ENCODE data around the gene DHRSX.

The DHRSX gene

DNA sequence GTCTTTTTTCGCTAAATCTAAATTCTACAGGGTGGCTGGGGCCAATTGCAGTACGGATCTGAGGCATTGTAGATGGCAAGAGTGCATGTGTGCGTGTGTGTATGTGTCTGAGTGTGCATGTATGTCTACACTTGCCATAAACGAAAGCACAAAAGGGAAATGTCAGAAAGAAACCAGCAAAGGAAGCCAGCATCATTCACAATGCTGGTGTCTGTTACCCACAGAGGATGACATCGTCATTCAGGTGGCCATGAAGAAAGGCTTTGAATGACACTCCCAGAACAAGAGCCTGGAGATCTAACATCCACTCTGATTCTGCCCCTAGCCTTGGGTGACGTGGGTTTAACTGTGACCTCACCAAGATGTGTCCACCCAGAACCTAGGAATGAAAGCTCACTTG lies 124.6 kb downstream of the DHRSX start:
- TF ChIP-seq, protein P1, sequence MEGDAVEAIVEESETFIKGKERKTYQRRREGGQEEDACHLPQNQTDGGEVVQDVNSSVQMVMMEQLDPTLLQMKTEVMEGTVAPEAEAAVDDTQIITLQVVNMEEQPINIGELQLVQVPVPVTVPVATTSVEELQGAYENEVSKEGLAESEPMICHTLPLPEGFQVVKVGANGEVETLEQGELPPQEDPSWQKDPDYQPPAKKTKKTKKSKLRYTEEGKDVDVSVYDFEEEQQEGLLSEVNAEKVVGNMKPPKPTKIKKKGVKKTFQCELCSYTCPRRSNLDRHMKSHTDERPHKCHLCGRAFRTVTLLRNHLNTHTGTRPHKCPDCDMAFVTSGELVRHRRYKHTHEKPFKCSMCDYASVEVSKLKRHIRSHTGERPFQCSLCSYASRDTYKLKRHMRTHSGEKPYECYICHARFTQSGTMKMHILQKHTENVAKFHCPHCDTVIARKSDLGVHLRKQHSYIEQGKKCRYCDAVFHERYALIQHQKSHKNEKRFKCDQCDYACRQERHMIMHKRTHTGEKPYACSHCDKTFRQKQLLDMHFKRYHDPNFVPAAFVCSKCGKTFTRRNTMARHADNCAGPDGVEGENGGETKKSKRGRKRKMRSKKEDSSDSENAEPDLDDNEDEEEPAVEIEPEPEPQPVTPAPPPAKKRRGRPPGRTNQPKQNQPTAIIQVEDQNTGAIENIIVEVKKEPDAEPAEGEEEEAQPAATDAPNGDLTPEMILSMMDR (IDR thresholded peaks at IDR 0.05; ENCODE audit: insufficient read depth, low read length, poor library complexity, severe bottlenecking) = no peak
- Histone ChIP-seq H3K4me3 (replicated peaks; ENCODE audit: low read depth, low read length) (no peak overlapping the region), H3K27me3 (replicated peaks; ENCODE audit: control insufficient read depth, insufficient read depth, low read length) (no peaks in the 10 kb centered on the region), H3K36me3 (ENCODE audit: control insufficient read depth, insufficient read depth, low read length) (no peaks in the 10 kb centered on the region)
- DNase-seq (ENCODE audit: extremely low read depth, insufficient read length) = no peak

DNA sequence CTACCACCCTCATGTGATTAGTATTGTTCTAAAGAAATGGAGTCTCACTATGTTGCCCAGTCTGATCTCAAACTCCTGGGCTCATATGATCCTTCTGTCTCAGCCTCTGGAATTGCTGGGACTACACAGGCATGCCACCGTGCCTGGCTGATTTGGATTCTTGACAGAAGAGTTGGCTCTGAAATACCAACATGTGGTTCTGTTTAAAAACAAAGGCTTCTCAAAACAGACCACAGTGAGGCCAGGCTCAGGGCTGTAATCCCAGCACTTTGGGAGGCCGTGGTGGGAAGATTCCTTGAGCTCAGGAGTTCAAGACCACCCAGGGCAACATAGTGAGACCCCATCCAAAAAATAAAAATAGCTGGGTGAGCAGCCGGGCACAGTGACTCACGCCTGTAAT lies 126.7 kb downstream of the DHRSX start:
- Histone ChIP-seq H3K27me3 (replicated peaks; ENCODE audit: control insufficient read depth, insufficient read depth, low read length) (no peaks in the 10 kb centered on the region), H3K4me3 (replicated peaks; ENCODE audit: low read depth, low read length) (no peak overlapping the region), H3K36me3 (ENCODE audit: control insufficient read depth, insufficient read depth, low read length) (no peaks in the 10 kb centered on the region; the same call in none of the 2 replicates)
- TF ChIP-seq, protein P1 (IDR thresholded peaks at IDR 0.05; ENCODE audit: insufficient read depth, low read length, poor library complexity, severe bottlenecking) = no peak
- no peak for DNase-seq (ENCODE audit: extremely low read depth, insufficient read length)

DNA sequence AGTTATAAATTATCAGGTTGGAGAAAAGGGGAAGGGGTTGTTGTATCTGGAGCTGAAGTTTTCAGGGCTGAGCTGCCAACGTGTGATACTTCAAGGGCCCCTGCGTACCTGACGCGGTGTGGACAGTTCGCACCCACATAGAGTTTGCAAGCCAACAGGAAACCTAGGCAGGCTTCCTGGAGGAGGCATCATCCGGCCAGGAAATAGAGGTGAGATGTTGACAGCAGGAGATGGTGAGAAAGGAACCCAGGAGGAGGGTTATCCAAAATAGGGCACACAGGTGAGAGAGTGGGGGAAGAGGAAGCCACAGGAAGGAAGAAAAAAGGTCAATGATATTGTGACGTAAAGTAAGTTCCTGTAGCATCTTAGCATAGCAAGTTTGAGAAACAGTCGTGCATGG lies 127.2 kb downstream of the DHRSX start:
- TF ChIP-seq, protein P1 (IDR thresholded peaks at IDR 0.05; ENCODE audit: insufficient read depth, low read length, poor library complexity, severe bottlenecking) = no peak
- H3K4me3 ChIP-seq (replicated peaks; ENCODE audit: low read depth, low read length) = no peak overlapping the region
- H3K36me3 ChIP-seq (ENCODE audit: control insufficient read depth, insufficient read depth, low read length) = no peaks in the 10 kb centered on the region; the same call in none of the 2 replicates
- H3K27me3 ChIP-seq (replicated peaks; ENCODE audit: control insufficient read depth, insufficient read depth, low read length) = no peaks in the 10 kb centered on the region
- no peak for DNase-seq (ENCODE audit: extremely low read depth, insufficient read length)

DNA sequence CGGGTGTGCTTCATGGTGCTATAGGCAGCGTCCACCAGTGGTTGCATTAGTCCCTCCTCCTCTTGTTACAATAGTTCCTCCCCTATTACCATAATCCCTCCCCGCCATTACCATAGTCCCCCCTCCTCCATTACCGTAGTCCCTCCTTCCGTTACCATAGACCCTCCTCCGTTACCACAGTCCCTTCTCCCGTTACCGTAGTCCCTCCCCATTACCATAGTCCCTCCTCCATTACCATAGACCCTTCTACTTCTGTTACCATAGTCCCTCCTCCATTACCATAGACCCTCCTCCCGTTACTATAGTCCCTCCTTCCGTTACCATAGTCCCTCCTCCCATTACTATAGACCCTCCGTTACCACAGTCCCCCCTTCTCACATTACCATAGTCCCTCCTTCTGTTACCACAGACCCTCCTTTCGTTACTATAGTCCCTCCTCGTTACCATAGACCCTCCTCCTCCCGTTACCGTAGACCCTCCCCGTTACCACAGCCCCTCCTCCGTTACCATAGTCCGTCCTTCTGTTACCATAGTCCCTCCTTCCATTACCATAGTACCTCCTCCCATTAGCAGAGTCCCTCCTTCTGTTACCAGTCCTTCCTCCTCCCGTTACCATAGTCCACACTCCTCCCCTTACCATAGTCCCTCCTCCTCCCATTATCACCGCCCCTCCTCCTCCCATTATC lies 129.6 kb downstream of the DHRSX start:
- no peak for DNase-seq (ENCODE audit: extremely low read depth, insufficient read length)
- H3K4me3 ChIP-seq (replicated peaks; ENCODE audit: low read depth, low read length) = no peak overlapping the region
- no peaks in the 10 kb centered on the region for H3K27me3 ChIP-seq (replicated peaks; ENCODE audit: control insufficient read depth, insufficient read depth, low read length)
- no peaks in the 10 kb centered on the region; the same call in none of the 2 replicates for H3K36me3 ChIP-seq (ENCODE audit: control insufficient read depth, insufficient read depth, low read length)
- TF ChIP-seq, protein P1 (IDR thresholded peaks at IDR 0.05; ENCODE audit: insufficient read depth, low read length, poor library complexity, severe bottlenecking) = no peak

DNA sequence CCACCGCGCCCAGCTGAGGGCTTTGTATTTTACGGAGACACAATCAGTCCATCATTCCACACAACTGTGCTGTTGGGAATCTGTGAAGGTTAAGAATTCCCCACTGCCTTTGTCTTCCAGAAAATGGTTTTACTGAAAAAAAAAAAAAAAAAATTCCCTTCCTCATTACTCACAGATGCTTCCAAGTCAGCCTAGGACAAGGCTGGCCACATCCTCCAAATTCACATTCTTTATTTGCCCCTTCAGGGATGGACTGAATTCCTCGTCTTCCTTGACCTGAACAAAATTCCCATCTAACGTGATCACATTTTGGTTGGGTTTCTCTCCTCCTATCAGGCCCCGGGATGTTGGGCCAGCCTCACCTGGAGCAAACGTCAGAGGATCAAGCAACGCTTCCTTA lies 130.3 kb downstream of the DHRSX start:
- no peak overlapping the region for H3K4me3 ChIP-seq (replicated peaks; ENCODE audit: low read depth, low read length)
- no peak for DNase-seq (ENCODE audit: extremely low read depth, insufficient read length)
- TF ChIP-seq, protein P1 (IDR thresholded peaks at IDR 0.05; ENCODE audit: insufficient read depth, low read length, poor library complexity, severe bottlenecking) = no peak
- no peaks in the 10 kb centered on the region; the same call in none of the 2 replicates for H3K36me3 ChIP-seq (ENCODE audit: control insufficient read depth, insufficient read depth, low read length)
- no peaks in the 10 kb centered on the region for H3K27me3 ChIP-seq (replicated peaks; ENCODE audit: control insufficient read depth, insufficient read depth, low read length)
